Endothelial cell of umbilical vein (primary cell): ENCODE measurements around the gene DIAPH3. TPM values are rescaled to one million over a fixed set of nuclear protein-coding genes. Genes with fewer than 3 reads are reported as not detected.

ENCODE experiments used
- BruUV-seq: library from RNA; stranded (reverse); fragments of 400-500 nt; replicated peaks from 2 replicates; lab custom pipeline; 2021; lab: Mats Ljungman, UMichigan
- CTCF ChIA-PET: fragments of 300-600, 350-600 bp; sonication (Branson Sonifier 250); formaldehyde crosslinking; loops from one replicate; lab custom pipeline; 2021; ENCODE audit warnings: antibody characterized with exemption, inconsistent platforms; lab: Charles Lee
- POLR2A ChIA-PET: fragments of 300-600, 350-600 bp; sonication (Branson Sonifier 250); formaldehyde crosslinking; loops from one replicate; lab custom pipeline; 2021; ENCODE audit warnings: antibody characterized with exemption, inconsistent platforms; lab: Charles Lee
- DNase-seq: peaks from one replicate; pipeline ENCODE4 v3.0.0-alpha.2; 2011; ENCODE audit warnings: low read depth, low spot score
- FAIRE-seq: peaks from 2 replicates; lab custom pipeline; 2011; peaks lifted over from hg19 to GRCh38; lab: Jason Lieb, UNC
- H2AFZ ChIP-seq: 2 replicates; pipeline ENCODE4 v1.6.0; 2012; ENCODE audit warnings: low read depth, low read length, control low read depth, inconsistent platforms
- H3K27ac ChIP-seq: 2 replicates; pipeline ENCODE4 v1.5.1; 2011; ENCODE audit warnings: low read depth, mild to moderate bottlenecking, control low read depth, low read length, moderate library complexity; ENCODE audit not compliant: insufficient read depth
- H3K27me3 ChIP-seq, 2 experiments: 2 replicates each; pipeline versions ENCODE4 v1.6.0 to v1.6.1; 2011; ENCODE audit warnings: low read length in 2 of 2, mixed read lengths in 1 of 2; ENCODE audit not compliant: control insufficient read depth in 2 of 2, insufficient read depth in 2 of 2
- H3K36me3 ChIP-seq, 2 experiments: 2 replicates in 1 of 2; 3 replicates in 1 of 2; pipeline ENCODE4 v1.5.1; 2011; ENCODE audit warnings: low read length in 2 of 2, mild to moderate bottlenecking in 1 of 2, moderate library complexity in 1 of 2; ENCODE audit not compliant: control insufficient read depth in 2 of 2, insufficient read depth in 2 of 2; ENCODE audit errors: extremely low read depth in 1 of 2
- H3K4me1 ChIP-seq: 3 replicates; pipeline ENCODE4 v1.5.1; 2011; ENCODE audit warnings: mild to moderate bottlenecking, low read length; ENCODE audit not compliant: control insufficient read depth, insufficient read depth; ENCODE audit errors: extremely low read depth
- H3K4me2 ChIP-seq: 2 replicates; pipeline ENCODE4 v1.6.1; 2011; ENCODE audit warnings: low read length, control low read depth, mixed read lengths; ENCODE audit not compliant: insufficient read depth
- H3K4me3 ChIP-seq, 3 experiments: fragments of 200-600 bp in 1 of 3; sonication (generic), shearing (Covaris generic) in 1 of 3; replicated peaks in 1 of 3; 2 replicates each; pipeline ENCODE4 v1.5.1; 2011 to 2016; ENCODE audit warnings: control low read depth in 3 of 3, low read length in 3 of 3, mild to moderate bottlenecking in 2 of 3, inconsistent platforms in 1 of 3, low read depth in 1 of 3, moderate library complexity in 1 of 3; ENCODE audit not compliant: insufficient read depth in 1 of 3
- H3K79me2 ChIP-seq: 2 replicates; pipeline ENCODE4 v1.6.0; 2012; ENCODE audit warnings: low read length, inconsistent platforms; ENCODE audit not compliant: control insufficient read depth, insufficient read depth
- H3K9ac ChIP-seq: replicated peaks from 2 replicates; pipeline ENCODE3; 2011; ENCODE audit warnings: low read length, control low read depth; ENCODE audit not compliant: insufficient read depth; ENCODE audit errors: extremely low read depth
- H3K9me1 ChIP-seq: replicated peaks from 3 replicates; pipeline ENCODE4 v1.6.0; 2011; ENCODE audit warnings: mild to moderate bottlenecking, low read length; ENCODE audit not compliant: control insufficient read depth, insufficient read depth; ENCODE audit errors: extremely low read depth
- H3K9me3 ChIP-seq: replicated peaks from 2 replicates; pipeline ENCODE4 v1.5.1; 2012; ENCODE audit warnings: low read length, inconsistent platforms; ENCODE audit not compliant: control insufficient read depth, insufficient read depth
- H4K20me1 ChIP-seq: replicated peaks from 2 replicates; pipeline ENCODE3; 2011; ENCODE audit warnings: mild to moderate bottlenecking, low read length; ENCODE audit not compliant: control insufficient read depth, insufficient read depth; ENCODE audit errors: extremely low read depth
- EZH2 ChIP-seq: IDR thresholded peaks from 2 replicates; pipeline ENCODE4 v1.6.1; 2012; ENCODE audit warnings: borderline replicate concordance, low read depth, mild to moderate bottlenecking, moderate library complexity, low read length, inconsistent platforms; ENCODE audit not compliant: severe bottlenecking
- FOS ChIP-seq: IDR thresholded peaks from 2 replicates; pipeline ENCODE4 v1.6.1; 2011; ENCODE audit warnings: mild to moderate bottlenecking, low read length, moderate library complexity, borderline replicate concordance; ENCODE audit not compliant: insufficient read depth
- GATA2 ChIP-seq: IDR thresholded peaks from 2 replicates; pipeline ENCODE4 v1.7.0; 2011; ENCODE audit warnings: low read depth, mild to moderate bottlenecking, moderate library complexity, mixed read lengths, low read length; ENCODE audit not compliant: insufficient read length, insufficient read depth
- JUN ChIP-seq: IDR thresholded peaks from 2 replicates; pipeline ENCODE4 v1.6.1; 2011; ENCODE audit warnings: borderline replicate concordance, low read depth; ENCODE audit not compliant: insufficient read length, insufficient read depth
- MYC ChIP-seq: IDR thresholded peaks from one replicate; pipeline ENCODE4 v1.6.1; 2011; ENCODE audit warnings: mild to moderate bottlenecking, low read depth, low read length
- POLR2A ChIP-seq: IDR thresholded peaks from 2 replicates; pipeline ENCODE4 v1.6.1; 2012; ENCODE audit warnings: low read depth, mild to moderate bottlenecking, control low read depth, low read length
- POLR2AphosphoS5 ChIP-seq: IDR thresholded peaks from 2 replicates; pipeline ENCODE4 v1.6.1; 2012; ENCODE audit warnings: low read depth, mild to moderate bottlenecking, control low read depth, low read length, moderate library complexity; ENCODE audit not compliant: insufficient read depth
- dilution Hi-C: fragments of 300-500 bp; cut with MboI; formaldehyde crosslinking; loops from one replicate; pipeline ENCODE4 v1.15.0; 2019; ENCODE audit warnings: low sequenced_read_pairs; ENCODE audit not compliant: extremely low pct_ligation_motif_present
- intact Hi-C: fragments of 100-400 bp; cut with micrococcal nuclease; formaldehyde crosslinking; loops from one replicate; pipeline ENCODE4 v1.10.0; 2022
- polyA plus RNA-seq, 4 experiments: library from polyadenylated mRNA; depleted of rRNA in 3 of 4; stranded (reverse) in 3 of 4; unstranded in 1 of 4; fragments of >200 nt; gene quantifications; 2 replicates each; pipeline versions ENCODE4 v1.2.1 to v1.2.3, GENCODE V29; 2011 to 2012; ENCODE audit warnings: missing spikeins in 1 of 4
- total RNA-seq: library from RNA; stranded (reverse); gene quantifications from 2 replicates; pipeline ENCODE4 v1.2.3, GENCODE V29; 2021
- TF ChIP-seq, protein P1 (sequence below): IDR thresholded peaks from 2 replicates; pipeline ENCODE4 v1.6.1; 2011; ENCODE audit not compliant: insufficient read depth, insufficient read length
- TF ChIP-seq, protein P2 (sequence below), 2 donors: IDR thresholded peaks; 1 replicate in 1 of 2; 2 replicates in 1 of 2; pipeline ENCODE4 v1.5.1; 2011; ENCODE audit warnings: low read length in 2 of 2, mild to moderate bottlenecking in 2 of 2, moderate library complexity in 2 of 2, control low read depth in 1 of 2, inconsistent platforms in 1 of 2, low read depth in 1 of 2; ENCODE audit not compliant: insufficient read depth in 1 of 2; ENCODE audit errors: extremely low read depth in 1 of 2

DIAPH3 gene
- total and polyA plus RNA-seq, 2 donors (not counting 3 experiments of a cell fraction or from before 2014, with no cell fraction given): 9.9 to 44.0 TPM

DNA sequence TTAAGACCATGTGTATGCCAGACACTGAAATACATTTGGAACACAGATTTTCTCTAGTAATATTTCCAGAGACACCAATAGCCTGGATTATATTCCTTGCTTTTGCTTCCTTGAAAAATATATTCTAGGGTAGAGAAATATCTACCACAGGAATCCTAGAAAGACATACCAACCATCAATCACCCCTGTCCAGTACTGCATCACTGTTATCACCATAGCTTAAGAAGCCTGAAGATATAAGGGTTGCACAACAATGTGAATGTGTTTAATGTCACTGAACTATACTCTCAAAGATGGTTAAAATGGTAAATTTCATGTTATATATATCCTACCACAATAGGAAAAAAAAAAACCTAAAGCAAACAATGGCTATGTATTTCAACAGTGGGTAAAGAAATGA is 163.6 kb downstream of the DIAPH3 start:
- dilution Hi-C loops (no loop called here), intact Hi-C loops (no loop called here)
- Histone ChIP-seq H3K4me3 (no peak overlapping the region), H3K4me2 (no peak overlapping the region), H3K9me1 (no peaks in the 10 kb centered on the region), H3K9ac (no peak overlapping the region), H2AFZ (no peak overlapping the region), H3K36me3 (no peaks in the 10 kb centered on the region), H3K9me3 (no peaks in the 10 kb centered on the region), H3K79me2 (no peaks in the 10 kb centered on the region), H4K20me1 (no peaks in the 10 kb centered on the region), H3K27ac (no peak overlapping the region), H3K27me3 (no peaks in the 10 kb centered on the region), H3K4me1 (no peaks in the 10 kb centered on the region)
- ChIA-PET CTCF (interaction anchor here (0.8 kb wide), 1 partner anchor 17 kb away, joined by 4 read pairs; no protein-coding TSS in a partner anchor), POLR2A (no interaction called here)
- TF ChIP-seq, protein P1, sequence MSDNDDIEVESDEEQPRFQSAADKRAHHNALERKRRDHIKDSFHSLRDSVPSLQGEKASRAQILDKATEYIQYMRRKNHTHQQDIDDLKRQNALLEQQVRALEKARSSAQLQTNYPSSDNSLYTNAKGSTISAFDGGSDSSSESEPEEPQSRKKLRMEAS: no peak
- TF ChIP-seq, protein P2, sequence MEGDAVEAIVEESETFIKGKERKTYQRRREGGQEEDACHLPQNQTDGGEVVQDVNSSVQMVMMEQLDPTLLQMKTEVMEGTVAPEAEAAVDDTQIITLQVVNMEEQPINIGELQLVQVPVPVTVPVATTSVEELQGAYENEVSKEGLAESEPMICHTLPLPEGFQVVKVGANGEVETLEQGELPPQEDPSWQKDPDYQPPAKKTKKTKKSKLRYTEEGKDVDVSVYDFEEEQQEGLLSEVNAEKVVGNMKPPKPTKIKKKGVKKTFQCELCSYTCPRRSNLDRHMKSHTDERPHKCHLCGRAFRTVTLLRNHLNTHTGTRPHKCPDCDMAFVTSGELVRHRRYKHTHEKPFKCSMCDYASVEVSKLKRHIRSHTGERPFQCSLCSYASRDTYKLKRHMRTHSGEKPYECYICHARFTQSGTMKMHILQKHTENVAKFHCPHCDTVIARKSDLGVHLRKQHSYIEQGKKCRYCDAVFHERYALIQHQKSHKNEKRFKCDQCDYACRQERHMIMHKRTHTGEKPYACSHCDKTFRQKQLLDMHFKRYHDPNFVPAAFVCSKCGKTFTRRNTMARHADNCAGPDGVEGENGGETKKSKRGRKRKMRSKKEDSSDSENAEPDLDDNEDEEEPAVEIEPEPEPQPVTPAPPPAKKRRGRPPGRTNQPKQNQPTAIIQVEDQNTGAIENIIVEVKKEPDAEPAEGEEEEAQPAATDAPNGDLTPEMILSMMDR (IDR thresholded peaks at IDR 0.05; ENCODE audit: extremely low read depth in 1 of 2, insufficient read depth in 1 of 2, low read depth in 1 of 2, low read length in 2 of 2): no peak
- no peak for TF ChIP-seq EZH2
- TF ChIP-seq POLR2AphosphoS5: no peak
- TF ChIP-seq FOS: no peak
- TF ChIP-seq MYC: no peak
- TF ChIP-seq GATA2: no peak
- TF ChIP-seq JUN: no peak
- TF ChIP-seq POLR2A: no peak
- no TSS peak for BruUV-seq
- FAIRE-seq: no peak
- DNase-seq: no peak
